Parathyroid adenoma (tissue), 2 donors: ENCODE measurements around the gene NR1H3.
A peak's percentile ranks its signal among the peaks of the same experiment; 100 is the strongest.

Experiments used
- H2AFZ ChIP-seq: fragments of 300-600 bp; sonication (generic); one replicate; pipeline ENCODE4 v1.7.0; 2017; ENCODE audit warnings: antibody characterized with exemption, mild to moderate bottlenecking
- H3K27ac ChIP-seq: fragments of 300-600 bp; sonication (generic); one replicate; pipeline ENCODE4 v1.7.0; 2017
- H3K27me3 ChIP-seq: fragments of 300-600 bp; sonication (generic); one replicate; pipeline ENCODE4 v1.7.0; 2017; ENCODE audit warnings: low read length; ENCODE audit not compliant: control insufficient read depth, insufficient read depth
- H3K36me3 ChIP-seq: fragments of 300-600 bp; sonication (generic); one replicate; pipeline ENCODE4 v1.7.0; 2017; ENCODE audit warnings: low read length; ENCODE audit not compliant: control insufficient read depth, insufficient read depth
- H3K4me1 ChIP-seq: fragments of 300-600 bp; sonication (generic); one replicate; pipeline ENCODE4 v1.7.0; 2017; ENCODE audit warnings: control low read depth
- H3K4me2 ChIP-seq: fragments of 300-600 bp; sonication (generic); one replicate; pipeline ENCODE4 v1.7.0; 2017; ENCODE audit warnings: low read length
- H3K4me3 ChIP-seq: fragments of 300-600 bp; sonication (generic); one replicate; pipeline ENCODE4 v1.7.0; 2017; ENCODE audit warnings: low read depth, low read length
- H3K79me2 ChIP-seq: fragments of 300-600 bp; sonication (generic); one replicate; pipeline ENCODE4 v1.7.0; 2017; ENCODE audit warnings: control low read depth
- H3K9ac ChIP-seq: fragments of 300-600 bp; sonication (generic); one replicate; pipeline ENCODE4 v1.7.0; 2017; ENCODE audit warnings: mild to moderate bottlenecking
- H3K9me3 ChIP-seq: fragments of 300-600 bp; sonication (generic); one replicate; pipeline ENCODE4 v1.7.0; 2017; ENCODE audit warnings: low read length; ENCODE audit not compliant: control insufficient read depth
- TF ChIP-seq, protein P1 (sequence below): fragments of 300-600 bp; sonication (generic); IDR thresholded peaks from one replicate; pipeline ENCODE4 v1.7.0; 2017; ENCODE audit warnings: antibody characterized with exemption, mild to moderate bottlenecking
- donor health status: primary hyperparathyroidism.

The NR1H3 gene

DNA sequence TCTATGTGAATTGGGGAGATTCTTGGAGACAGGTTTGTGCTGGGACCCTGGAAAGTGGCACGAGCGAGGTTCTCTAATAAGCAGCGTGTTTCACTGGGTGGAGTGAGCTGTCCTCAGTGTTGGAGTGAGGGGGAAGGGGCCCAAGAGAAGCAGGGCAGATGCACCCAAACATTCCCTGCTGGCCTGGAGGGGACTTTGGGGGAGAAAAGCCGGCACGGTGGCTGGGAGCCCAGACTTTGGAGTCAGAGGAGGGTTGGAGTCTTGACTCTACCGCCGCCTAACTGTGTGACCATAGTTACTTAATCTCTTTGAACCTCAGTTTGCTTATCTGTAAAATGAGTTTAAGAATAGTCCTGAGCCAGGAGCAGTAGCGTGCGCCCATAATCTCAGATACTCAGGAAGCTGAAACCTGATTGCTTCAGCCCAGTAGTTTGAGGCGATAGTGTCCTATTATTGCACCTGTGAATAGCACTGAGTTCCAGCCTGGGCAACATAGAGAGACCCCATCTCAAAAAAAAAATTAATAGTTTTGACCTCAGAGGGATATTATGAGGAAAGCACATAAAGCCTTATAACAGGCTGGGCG lies 614 bp downstream of the NR1H3 start:
- no peak overlapping the region for H3K4me2 ChIP-seq
- no peak overlapping the region for H3K4me3 ChIP-seq
- H3K27me3 ChIP-seq: no peaks in the 10 kb centered on the region
- H3K4me1 ChIP-seq: no peaks in the 10 kb centered on the region
- H3K36me3 ChIP-seq: no peaks in the 10 kb centered on the region
- peak overlapping the region; percentile 24 for H3K27ac ChIP-seq
- no peak overlapping the region for H3K9ac ChIP-seq
- H3K9me3 ChIP-seq: no peaks in the 10 kb centered on the region
- TF ChIP-seq, protein P1, sequence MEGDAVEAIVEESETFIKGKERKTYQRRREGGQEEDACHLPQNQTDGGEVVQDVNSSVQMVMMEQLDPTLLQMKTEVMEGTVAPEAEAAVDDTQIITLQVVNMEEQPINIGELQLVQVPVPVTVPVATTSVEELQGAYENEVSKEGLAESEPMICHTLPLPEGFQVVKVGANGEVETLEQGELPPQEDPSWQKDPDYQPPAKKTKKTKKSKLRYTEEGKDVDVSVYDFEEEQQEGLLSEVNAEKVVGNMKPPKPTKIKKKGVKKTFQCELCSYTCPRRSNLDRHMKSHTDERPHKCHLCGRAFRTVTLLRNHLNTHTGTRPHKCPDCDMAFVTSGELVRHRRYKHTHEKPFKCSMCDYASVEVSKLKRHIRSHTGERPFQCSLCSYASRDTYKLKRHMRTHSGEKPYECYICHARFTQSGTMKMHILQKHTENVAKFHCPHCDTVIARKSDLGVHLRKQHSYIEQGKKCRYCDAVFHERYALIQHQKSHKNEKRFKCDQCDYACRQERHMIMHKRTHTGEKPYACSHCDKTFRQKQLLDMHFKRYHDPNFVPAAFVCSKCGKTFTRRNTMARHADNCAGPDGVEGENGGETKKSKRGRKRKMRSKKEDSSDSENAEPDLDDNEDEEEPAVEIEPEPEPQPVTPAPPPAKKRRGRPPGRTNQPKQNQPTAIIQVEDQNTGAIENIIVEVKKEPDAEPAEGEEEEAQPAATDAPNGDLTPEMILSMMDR: no peak
- H3K79me2 ChIP-seq: peaks cover 2% of the 10 kb centered on the region
- no peak overlapping the region for H2AFZ ChIP-seq

DNA sequence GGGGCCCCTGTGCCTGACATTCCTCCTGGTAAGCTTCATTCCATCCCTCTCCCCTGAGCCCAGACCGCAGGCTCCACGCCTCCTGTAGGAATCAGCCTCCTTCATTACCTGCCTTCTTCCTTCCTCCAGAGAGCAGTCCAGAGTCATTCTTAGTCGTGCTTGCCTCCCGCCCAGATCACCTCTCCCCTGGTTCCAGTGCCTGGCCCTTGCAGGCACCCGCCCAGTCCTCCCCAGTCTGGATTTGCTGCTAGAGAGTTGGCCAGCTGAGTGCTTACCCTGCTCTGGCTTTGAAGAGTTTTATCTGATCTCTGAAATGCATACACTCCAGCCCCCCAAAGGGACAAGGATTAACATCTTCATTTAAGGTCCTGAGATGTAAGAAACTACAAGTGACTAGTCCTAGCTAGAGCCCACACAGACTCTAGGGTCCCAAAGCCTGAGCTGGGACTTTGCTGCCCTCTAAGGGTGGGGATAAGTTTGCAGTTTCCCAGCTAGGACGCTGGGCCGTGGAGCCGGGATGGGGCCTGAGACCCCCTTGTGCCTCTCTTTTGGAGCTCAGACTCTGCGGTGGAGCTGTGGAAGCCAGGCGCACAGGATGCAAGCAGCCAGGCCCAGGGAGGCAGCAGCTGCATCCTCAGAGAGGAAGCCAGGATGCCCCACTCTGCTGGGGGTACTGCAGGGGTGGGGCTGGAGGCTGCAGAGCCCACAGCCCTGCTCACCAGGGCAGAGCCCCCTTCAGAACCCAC lies 1.6 kb downstream of the NR1H3 start:
- Histone ChIP-seq H2AFZ (no peak overlapping the region), H3K4me2 (no peak overlapping the region), H3K9me3 (no peaks in the 10 kb centered on the region), H3K4me3 (no peak overlapping the region), H3K27me3 (no peaks in the 10 kb centered on the region), H3K9ac (no peak overlapping the region), H3K36me3 (no peaks in the 10 kb centered on the region), H3K4me1 (no peaks in the 10 kb centered on the region), H3K79me2 (peaks cover 2% of the 10 kb centered on the region), H3K27ac (no peak overlapping the region)
- TF ChIP-seq, protein P1: peak; percentile 28

DNA sequence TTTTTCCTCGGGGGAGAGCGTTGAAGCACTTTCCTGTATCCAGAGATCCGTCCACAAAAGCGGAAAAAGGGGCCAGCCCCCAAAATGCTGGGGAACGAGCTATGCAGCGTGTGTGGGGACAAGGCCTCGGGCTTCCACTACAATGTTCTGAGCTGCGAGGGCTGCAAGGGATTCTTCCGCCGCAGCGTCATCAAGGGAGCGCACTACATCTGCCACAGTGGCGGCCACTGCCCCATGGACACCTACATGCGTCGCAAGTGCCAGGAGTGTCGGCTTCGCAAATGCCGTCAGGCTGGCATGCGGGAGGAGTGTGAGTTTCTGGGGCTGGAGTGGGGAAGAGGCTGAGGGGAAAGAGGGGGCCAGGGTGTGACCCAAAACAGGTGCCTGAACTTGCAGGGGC lies 2.6 kb downstream of the NR1H3 start:
- no peaks in the 10 kb centered on the region for H3K9me3 ChIP-seq
- no peaks in the 10 kb centered on the region for H3K36me3 ChIP-seq
- H3K4me3 ChIP-seq: no peak overlapping the region
- peaks cover 2% of the 10 kb centered on the region for H3K79me2 ChIP-seq
- no peak overlapping the region for H3K9ac ChIP-seq
- TF ChIP-seq, protein P1: no peak
- H3K4me1 ChIP-seq: no peaks in the 10 kb centered on the region
- no peaks in the 10 kb centered on the region for H3K27me3 ChIP-seq
- no peak overlapping the region for H3K27ac ChIP-seq
- H3K4me2 ChIP-seq: no peak overlapping the region
- H2AFZ ChIP-seq: no peak overlapping the region

DNA sequence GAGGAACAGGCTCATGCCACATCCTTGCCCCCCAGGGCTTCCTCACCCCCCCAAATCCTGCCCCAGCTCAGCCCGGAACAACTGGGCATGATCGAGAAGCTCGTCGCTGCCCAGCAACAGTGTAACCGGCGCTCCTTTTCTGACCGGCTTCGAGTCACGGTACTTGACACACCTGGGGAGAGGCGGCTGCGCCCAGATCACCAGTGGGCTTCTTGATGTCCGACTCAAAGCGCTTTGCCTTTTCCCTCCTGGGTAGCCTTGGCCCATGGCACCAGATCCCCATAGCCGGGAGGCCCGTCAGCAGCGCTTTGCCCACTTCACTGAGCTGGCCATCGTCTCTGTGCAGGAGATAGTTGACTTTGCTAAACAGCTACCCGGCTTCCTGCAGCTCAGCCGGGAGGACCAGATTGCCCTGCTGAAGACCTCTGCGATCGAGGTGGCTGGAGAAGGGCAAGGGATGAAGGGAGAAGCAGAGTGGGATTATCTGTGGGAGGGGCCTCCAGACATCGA lies 3.5 kb downstream of the NR1H3 start:
- no peak overlapping the region for H3K27ac ChIP-seq
- no peak overlapping the region for H3K9ac ChIP-seq
- peaks cover 2% of the 10 kb centered on the region for H3K79me2 ChIP-seq
- TF ChIP-seq, protein P1: no peak
- H3K4me1 ChIP-seq: no peaks in the 10 kb centered on the region
- H3K4me2 ChIP-seq: no peak overlapping the region
- no peaks in the 10 kb centered on the region for H3K36me3 ChIP-seq
- no peaks in the 10 kb centered on the region for H3K27me3 ChIP-seq
- no peak overlapping the region for H2AFZ ChIP-seq
- H3K4me3 ChIP-seq: no peak overlapping the region
- H3K9me3 ChIP-seq: no peaks in the 10 kb centered on the region
